GM12878 (cell line): ENCODE measurements around the gene SYNPO. TPM values are rescaled to one million over a fixed set of nuclear protein-coding genes. Genes with fewer than 3 reads are reported as not detected.

ENCODE experiments used
- ATAC-seq: fragments of 200-7000 bp; cut with Tn5 transposase; 3 replicates; pipeline ENCODE4 v1.9.1; 2020; ENCODE audit warnings: mild to moderate bottlenecking, moderate library complexity
- BruUV-seq: library from RNA; stranded (reverse); fragments of 400-500 nt; replicated peaks from 2 replicates; lab custom pipeline; 2021; lab: Mats Ljungman, UMichigan
- CTCF ChIA-PET: fragments of 300-600 bp; sonication (Branson Sonifier 250); formaldehyde crosslinking; extraction: SDS; loops from one replicate; lab custom pipeline; 2021; ENCODE audit warnings: inconsistent platforms; lab: Yijun Ruan, JAX
- POLR2A ChIA-PET: fragments of 350-600 bp; formaldehyde crosslinking; extraction: SDS; loops from one replicate; lab custom pipeline; 2021; ENCODE audit warnings: inconsistent platforms; lab: Charles Lee
- RAD21 ChIA-PET: fragments of 300-600 bp; sonication (Branson Sonifier 250); formaldehyde crosslinking; loops from one replicate; lab custom pipeline; 2023; ENCODE audit warnings: antibody characterized with exemption; ENCODE audit not compliant: unreplicated experiment; lab: Charles Lee
- SMC1A ChIA-PET: fragments of 300-600 bp; sonication (Branson Sonifier 250); formaldehyde crosslinking; loops from one replicate; lab custom pipeline; 2023; ENCODE audit not compliant: unreplicated experiment, uncharacterized antibody; lab: Charles Lee
- DNase-seq: peaks from one replicate; pipeline ENCODE4 v3.0.0-alpha.2; 2011; ENCODE audit warnings: low read depth, low spot score
- FAIRE-seq: peaks from 3 replicates; lab custom pipeline; 2011; peaks lifted over from hg19 to GRCh38; lab: Jason Lieb, UNC
- H2AFZ ChIP-seq: 2 replicates; pipeline ENCODE4 v1.6.0; 2011; ENCODE audit warnings: low read depth, low read length, control low read depth; ENCODE audit not compliant: control insufficient read depth
- H3K27ac ChIP-seq: 2 replicates; pipeline ENCODE4 v1.5.1; 2011; ENCODE audit warnings: control low read depth; ENCODE audit not compliant: control insufficient read depth, insufficient read depth
- H3K27me3 ChIP-seq, 2 experiments: replicated peaks in 1 of 2; 2 replicates each; pipeline versions ENCODE4 v1.6.0 to v1.6.1; 2011; ENCODE audit warnings: low read length in 1 of 2; ENCODE audit not compliant: control insufficient read depth in 2 of 2, insufficient read depth in 2 of 2
- H3K36me3 ChIP-seq, 2 experiments: 2 replicates each; pipeline ENCODE4 v1.5.1; 2011; ENCODE audit warnings: low read length in 1 of 2; ENCODE audit not compliant: control insufficient read depth in 2 of 2, insufficient read depth in 2 of 2
- H3K4me1 ChIP-seq: 2 replicates; pipeline ENCODE4 v1.6.1; 2011; ENCODE audit warnings: mild to moderate bottlenecking, low read length, moderate library complexity, mixed read lengths; ENCODE audit not compliant: control insufficient read depth, insufficient read depth
- H3K4me2 ChIP-seq: 2 replicates; pipeline ENCODE4 v1.6.0; 2011; ENCODE audit warnings: control low read depth; ENCODE audit not compliant: control insufficient read depth, insufficient read depth
- H3K4me3 ChIP-seq: fragments of 200-600 bp; sonication (generic); 2 replicates; pipeline ENCODE4 v1.5.1; 2016
- H3K79me2 ChIP-seq: 2 replicates; pipeline ENCODE4 v1.6.0; 2011; ENCODE audit warnings: low read length; ENCODE audit not compliant: control insufficient read depth, insufficient read depth
- H3K9ac ChIP-seq: 2 replicates; pipeline ENCODE4 v1.8.0; 2011; ENCODE audit warnings: low read length, control low read depth, mixed read lengths; ENCODE audit not compliant: control insufficient read depth, insufficient read depth
- H3K9me3 ChIP-seq: replicated peaks from 3 replicates; pipeline ENCODE4 v1.5.1; 2011; ENCODE audit warnings: mild to moderate bottlenecking, low read length; ENCODE audit not compliant: control insufficient read depth, insufficient read depth
- H4K20me1 ChIP-seq: 2 replicates; pipeline ENCODE4 v1.6.0; 2011; ENCODE audit not compliant: control insufficient read depth, insufficient read depth
- BCL11A ChIP-seq: IDR thresholded peaks from 2 replicates; pipeline ENCODE4 v1.6.1; 2011; ENCODE audit warnings: low read depth, low read length
- CTCF ChIP-seq, 3 experiments: IDR thresholded peaks in 2 of 3; conservative IDR thresholded peaks in 1 of 3; 2 replicates each; pipeline ENCODE4 v1.5.1; 2011; ENCODE audit warnings: low read depth in 3 of 3, low read length in 3 of 3, mild to moderate bottlenecking in 3 of 3, control low read depth in 2 of 3, moderate library complexity in 2 of 3, inconsistent platforms in 1 of 3, mixed read lengths in 1 of 3; ENCODE audit not compliant: control insufficient read depth in 2 of 3, insufficient read depth in 1 of 3; ENCODE audit errors: extremely low read depth in 1 of 3
- DPF2 ChIP-seq: fragments of 450-650 bp; IDR thresholded peaks from 2 replicates; pipeline ENCODE4 v1.6.1; 2017; ENCODE audit warnings: mild to moderate bottlenecking
- IKZF1 ChIP-seq: fragments of 450-650 bp; conservative IDR thresholded peaks from 2 replicates; pipeline ENCODE4 v1.6.1; 2017; ENCODE audit warnings: antibody characterized with exemption, mild to moderate bottlenecking
- IKZF2 ChIP-seq, 2 experiments: fragments of 450-650 bp; IDR thresholded peaks; 2 replicates each; pipeline ENCODE4 v1.6.1; 2017; ENCODE audit warnings: mild to moderate bottlenecking in 2 of 2, moderate library complexity in 2 of 2
- MEF2A ChIP-seq: IDR thresholded peaks from 2 replicates; pipeline ENCODE4 v1.6.1; 2011; ENCODE audit warnings: low read depth, mild to moderate bottlenecking, low read length, moderate library complexity; ENCODE audit not compliant: insufficient read depth
- MTA2 ChIP-seq: fragments of 450-650 bp; IDR thresholded peaks from 2 replicates; pipeline ENCODE4 v1.6.1; 2016; ENCODE audit warnings: low read depth, mild to moderate bottlenecking, moderate library complexity
- PAX5 ChIP-seq: IDR thresholded peaks from 2 replicates; pipeline ENCODE4 v1.6.1; 2011; ENCODE audit warnings: low read depth, low read length, borderline replicate concordance
- POLR2AphosphoS5 ChIP-seq: IDR thresholded peaks from 2 replicates; pipeline ENCODE4 v1.6.1; 2011; ENCODE audit warnings: mild to moderate bottlenecking, low read length, inconsistent platforms
- SPI1 ChIP-seq: IDR thresholded peaks from 2 replicates; pipeline ENCODE4 v1.6.1; 2011; ENCODE audit warnings: low read depth, mild to moderate bottlenecking, low read length, moderate library complexity, borderline replicate concordance; ENCODE audit not compliant: insufficient read depth
- TCF7 ChIP-seq: IDR thresholded peaks from 2 replicates; pipeline ENCODE4 v1.6.1; 2014; ENCODE audit warnings: antibody characterized with exemption, borderline replicate concordance
- ZNF384 ChIP-seq: IDR thresholded peaks from 2 replicates; pipeline ENCODE4 v1.6.1; 2012; ENCODE audit warnings: low read depth, mild to moderate bottlenecking, low read length, improper control_type of control experiment, borderline replicate concordance
- ZNF687 ChIP-seq: fragments of 450-650 bp; IDR thresholded peaks from 2 replicates; pipeline ENCODE4 v1.6.1; 2017; ENCODE audit warnings: mild to moderate bottlenecking, moderate library complexity
- WGBS: methylation state at CpG from one replicate; pipeline ENCODE4 v1.1.6; 2016; ENCODE audit warnings: low lambda C conversion rate; ENCODE audit not compliant: insufficient replicate concordance, insufficient coverage; ENCODE audit errors: missing lambda C conversion rate; 5-methylcytosine and 5-hydroxymethylcytosine counted together
- in situ Hi-C: fragments of 300-500 bp; cut with MboI; formaldehyde crosslinking; loops from 9 replicates; pipeline ENCODE4 v1.14.3; 2018; ENCODE audit warnings: mixed read lengths
- intact Hi-C: fragments of 100-400 bp; cut with micrococcal nuclease; formaldehyde crosslinking; loops from one replicate; pipeline ENCODE4 v1.14.2; 2022; ENCODE audit not compliant: unreplicated experiment
- polyA plus RNA-seq, 11 experiments: library from polyadenylated mRNA; depleted of rRNA in 4 of 11; unstranded in 6 of 11; stranded (reverse) in 5 of 11; fragments of >200 nt; fragmentation: Nextera tagmentation in 4 of 11; fragmentation: Illumina TruSeq in 1 of 11; extraction: Ambion mirVana in 4 of 11; extraction: Trizol in 1 of 11; gene quantifications; 1 replicate in 1 of 11; 2 replicates in 10 of 11; pipeline versions ENCODE4 v1.2.1 to v1.2.3, GENCODE V29; 2011 to 2016; ENCODE audit warnings: inconsistent platforms in 2 of 11, missing spikeins in 2 of 11, low read depth in 1 of 11
- total RNA-seq, 4 experiments: library from RNA; depleted of rRNA in 3 of 4; stranded (reverse); fragments of >200 nt in 3 of 4; fragmentation: Illumina TruSeq in 1 of 4; extraction: Trizol in 1 of 4; gene quantifications; 2 replicates each; pipeline versions ENCODE4 v1.2.1 to v1.2.3, GENCODE V29; 2013 to 2021
- TF ChIP-seq, protein P1 (sequence below): IDR thresholded peaks from 2 replicates; pipeline ENCODE4 v1.6.1; 2012; ENCODE audit warnings: low read length, inconsistent platforms

SYNPO gene
- total and polyA plus RNA-seq, 10 of the 15 experiments (the other 5 are each of a cell fraction or from before 2014, with no cell fraction given) = 0.77 to 21.0 (median 3.9) TPM

DNA sequence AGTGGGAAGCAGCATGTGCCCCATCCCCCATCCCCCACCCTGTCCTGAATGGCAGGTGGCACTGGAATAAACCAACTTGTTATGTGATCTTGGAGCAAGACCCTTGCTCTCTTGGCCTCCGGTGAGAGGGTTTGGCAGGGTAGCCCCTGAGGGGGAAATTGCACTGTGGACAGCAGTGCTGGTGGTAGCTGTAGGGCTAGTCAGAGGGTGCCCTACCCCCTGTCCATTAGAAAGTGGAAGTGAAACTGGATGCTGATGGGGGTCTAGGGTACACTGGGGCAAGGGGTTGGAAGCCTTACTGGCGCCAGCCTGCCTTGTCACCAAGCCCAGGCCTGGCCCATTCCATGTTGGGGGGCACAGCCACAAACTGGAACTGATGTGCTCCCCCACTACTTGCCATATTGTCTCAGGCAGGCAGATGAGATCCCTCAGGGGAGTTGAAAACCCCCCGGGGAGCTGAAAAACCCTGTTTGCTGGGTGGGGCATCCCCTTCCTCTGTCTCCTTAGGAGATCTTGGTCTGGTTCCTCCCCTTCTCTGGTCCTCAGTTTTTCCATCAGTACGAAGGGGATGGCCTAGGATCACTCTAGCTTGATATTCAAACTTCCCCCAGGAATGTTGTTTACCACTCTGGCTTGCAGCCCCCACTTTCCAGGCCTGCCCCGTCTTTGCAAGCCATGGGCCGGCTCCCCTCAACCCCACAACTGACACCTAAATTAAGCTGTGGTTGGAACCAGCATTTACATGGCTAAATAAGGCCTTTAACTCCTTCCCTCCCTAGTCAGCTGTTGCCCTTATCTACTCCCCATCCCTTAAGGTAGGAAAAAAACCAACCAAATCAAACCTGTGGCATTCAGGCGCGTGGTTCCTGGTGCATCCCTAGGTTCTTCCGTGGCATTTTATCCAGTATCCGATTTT is 14.4 kb upstream of the SYNPO start:
- Histone ChIP-seq H3K4me3 (peak overlapping the region; percentile 91), H4K20me1 (no peaks in the 10 kb centered on the region), H3K9me3 (no peaks in the 10 kb centered on the region), H3K4me1 (peaks cover 40% of the 10 kb centered on the region), H3K27me3 (no peaks in the 10 kb centered on the region), H3K4me2 (peak overlapping the region; percentile 73), H3K36me3 (no peaks in the 10 kb centered on the region), H3K9ac (peak overlapping the region; percentile 58), H3K27ac (peak overlapping the region; percentile 59), H2AFZ (peak overlapping the region; percentile 19), H3K79me2 (peaks cover 35% of the 10 kb centered on the region)
- 35% methylated on average over 10 of the region's 10 CpGs for WGBS
- ChIA-PET SMC1A (interaction anchor here (0.7 to 3.1 kb wide), 20 partner anchors 12 to 220 kb away, joined by 3 to 21 read pairs (median 4); partner anchors contain the start of genes IRGM and RBM22), POLR2A (interaction anchor here (0.5 to 2.7 kb wide), 15 partner anchors 14 to 628 kb away, joined by 3 to 25 read pairs (median 3); partner anchors contain the start of genes ANXA6 and CD74), RAD21 (interaction anchor here (0.7 to 2.3 kb wide), 20 partner anchors 14 to 586 kb away, joined by 3 to 17 read pairs (median 4); partner anchors contain the start of genes IRGM and RBM22), CTCF (interaction anchor here (0.7 to 3.2 kb wide), 11 partner anchors 17 to 176 kb away, joined by 3 to 17 read pairs (median 5); partner anchors contain the start of gene RBM22)
- no peak for FAIRE-seq
- TSS peak; percentile 54 for BruUV-seq
- intact Hi-C loops (loop anchor here (1.0 to 10.0 kb wide), 2 partner anchors 63 to 171 kb away; no protein-coding TSS in a partner anchor), in situ Hi-C loops (no loop called here)
- DNase-seq = peak; percentile 57
- ATAC-seq = peak; percentile 72
- peak; percentile 74; the same call in 1 of the 2 replicates for TF ChIP-seq MTA2
- peak; percentile 56 for TF ChIP-seq BCL11A
- TF ChIP-seq, protein P1, sequence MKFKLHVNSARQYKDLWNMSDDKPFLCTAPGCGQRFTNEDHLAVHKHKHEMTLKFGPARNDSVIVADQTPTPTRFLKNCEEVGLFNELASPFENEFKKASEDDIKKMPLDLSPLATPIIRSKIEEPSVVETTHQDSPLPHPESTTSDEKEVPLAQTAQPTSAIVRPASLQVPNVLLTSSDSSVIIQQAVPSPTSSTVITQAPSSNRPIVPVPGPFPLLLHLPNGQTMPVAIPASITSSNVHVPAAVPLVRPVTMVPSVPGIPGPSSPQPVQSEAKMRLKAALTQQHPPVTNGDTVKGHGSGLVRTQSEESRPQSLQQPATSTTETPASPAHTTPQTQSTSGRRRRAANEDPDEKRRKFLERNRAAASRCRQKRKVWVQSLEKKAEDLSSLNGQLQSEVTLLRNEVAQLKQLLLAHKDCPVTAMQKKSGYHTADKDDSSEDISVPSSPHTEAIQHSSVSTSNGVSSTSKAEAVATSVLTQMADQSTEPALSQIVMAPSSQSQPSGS = no peak
- peak; percentile 81 to 86 for TF ChIP-seq IKZF2 (IDR thresholded peaks at IDR 0.05)
- TF ChIP-seq ZNF687 = 0 out of 2 replicates have a peak, but pooled peaks have one; percentile 28
- TF ChIP-seq PAX5 = peak; percentile 25; the same call in 1 of the 2 replicates
- TF ChIP-seq SPI1 = peak; percentile 89
- TF ChIP-seq CTCF (IDR thresholded peaks at IDR 0.05 in 2 of 3, conservative IDR thresholded peaks at IDR 0.05 in 1 of 3; ENCODE audit: control insufficient read depth in 2 of 3, extremely low read depth in 1 of 3, insufficient read depth in 1 of 3, low read depth in 3 of 3, low read length in 3 of 3) = no peak
- no peak for TF ChIP-seq TCF7
- TF ChIP-seq DPF2 = peak; percentile 98
- peak; percentile 29; the same call in 1 of the 2 replicates for TF ChIP-seq ZNF384
- peak; percentile 58; the same call in 1 of the 2 replicates for TF ChIP-seq POLR2AphosphoS5
- peak; percentile 84; the same call in 1 of the 2 replicates for TF ChIP-seq MEF2A
- peak; percentile 85 for TF ChIP-seq IKZF1
